Endothelial cell of umbilical vein (primary cell): ENCODE measurements around the gene ZBTB17. TPM values are rescaled to one million over a fixed set of nuclear protein-coding genes. Genes with fewer than 3 reads are reported as not detected.

ENCODE experiments used
- BruUV-seq: library from RNA; stranded (reverse); fragments of 400-500 nt; replicated peaks from 2 replicates; lab custom pipeline; 2021; lab: Mats Ljungman, UMichigan
- CTCF ChIA-PET: fragments of 300-600, 350-600 bp; sonication (Branson Sonifier 250); formaldehyde crosslinking; loops from one replicate; lab custom pipeline; 2021; ENCODE audit warnings: antibody characterized with exemption, inconsistent platforms; lab: Charles Lee
- POLR2A ChIA-PET: fragments of 300-600, 350-600 bp; sonication (Branson Sonifier 250); formaldehyde crosslinking; loops from one replicate; lab custom pipeline; 2021; ENCODE audit warnings: antibody characterized with exemption, inconsistent platforms; lab: Charles Lee
- DNase-seq: peaks from one replicate; pipeline ENCODE4 v3.0.0-alpha.2; 2011; ENCODE audit warnings: low read depth, low spot score
- FAIRE-seq: peaks from 2 replicates; lab custom pipeline; 2011; peaks lifted over from hg19 to GRCh38; lab: Jason Lieb, UNC
- H2AFZ ChIP-seq: 2 replicates; pipeline ENCODE4 v1.6.0; 2012; ENCODE audit warnings: low read depth, low read length, control low read depth, inconsistent platforms
- H3K27ac ChIP-seq: 2 replicates; pipeline ENCODE4 v1.5.1; 2011; ENCODE audit warnings: low read depth, mild to moderate bottlenecking, control low read depth, low read length, moderate library complexity; ENCODE audit not compliant: insufficient read depth
- H3K27me3 ChIP-seq, 2 experiments: 2 replicates each; pipeline versions ENCODE4 v1.6.0 to v1.6.1; 2011; ENCODE audit warnings: low read length in 2 of 2, mixed read lengths in 1 of 2; ENCODE audit not compliant: control insufficient read depth in 2 of 2, insufficient read depth in 2 of 2
- H3K36me3 ChIP-seq, 2 experiments: 2 replicates in 1 of 2; 3 replicates in 1 of 2; pipeline ENCODE4 v1.5.1; 2011; ENCODE audit warnings: low read length in 2 of 2, mild to moderate bottlenecking in 1 of 2, moderate library complexity in 1 of 2; ENCODE audit not compliant: control insufficient read depth in 2 of 2, insufficient read depth in 2 of 2; ENCODE audit errors: extremely low read depth in 1 of 2
- H3K4me1 ChIP-seq: 3 replicates; pipeline ENCODE4 v1.5.1; 2011; ENCODE audit warnings: mild to moderate bottlenecking, low read length; ENCODE audit not compliant: control insufficient read depth, insufficient read depth; ENCODE audit errors: extremely low read depth
- H3K4me2 ChIP-seq: 2 replicates; pipeline ENCODE4 v1.6.1; 2011; ENCODE audit warnings: low read length, control low read depth, mixed read lengths; ENCODE audit not compliant: insufficient read depth
- H3K4me3 ChIP-seq, 3 experiments: fragments of 200-600 bp in 1 of 3; sonication (generic), shearing (Covaris generic) in 1 of 3; replicated peaks in 1 of 3; 2 replicates each; pipeline ENCODE4 v1.5.1; 2011 to 2016; ENCODE audit warnings: control low read depth in 3 of 3, low read length in 3 of 3, mild to moderate bottlenecking in 2 of 3, inconsistent platforms in 1 of 3, low read depth in 1 of 3, moderate library complexity in 1 of 3; ENCODE audit not compliant: insufficient read depth in 1 of 3
- H3K79me2 ChIP-seq: 2 replicates; pipeline ENCODE4 v1.6.0; 2012; ENCODE audit warnings: low read length, inconsistent platforms; ENCODE audit not compliant: control insufficient read depth, insufficient read depth
- H3K9ac ChIP-seq: replicated peaks from 2 replicates; pipeline ENCODE3; 2011; ENCODE audit warnings: low read length, control low read depth; ENCODE audit not compliant: insufficient read depth; ENCODE audit errors: extremely low read depth
- H3K9me1 ChIP-seq: replicated peaks from 3 replicates; pipeline ENCODE4 v1.6.0; 2011; ENCODE audit warnings: mild to moderate bottlenecking, low read length; ENCODE audit not compliant: control insufficient read depth, insufficient read depth; ENCODE audit errors: extremely low read depth
- H3K9me3 ChIP-seq: replicated peaks from 2 replicates; pipeline ENCODE4 v1.5.1; 2012; ENCODE audit warnings: low read length, inconsistent platforms; ENCODE audit not compliant: control insufficient read depth, insufficient read depth
- H4K20me1 ChIP-seq: replicated peaks from 2 replicates; pipeline ENCODE3; 2011; ENCODE audit warnings: mild to moderate bottlenecking, low read length; ENCODE audit not compliant: control insufficient read depth, insufficient read depth; ENCODE audit errors: extremely low read depth
- EZH2 ChIP-seq: IDR thresholded peaks from 2 replicates; pipeline ENCODE4 v1.6.1; 2012; ENCODE audit warnings: borderline replicate concordance, low read depth, mild to moderate bottlenecking, moderate library complexity, low read length, inconsistent platforms; ENCODE audit not compliant: severe bottlenecking
- FOS ChIP-seq: IDR thresholded peaks from 2 replicates; pipeline ENCODE4 v1.6.1; 2011; ENCODE audit warnings: mild to moderate bottlenecking, low read length, moderate library complexity, borderline replicate concordance; ENCODE audit not compliant: insufficient read depth
- GATA2 ChIP-seq: IDR thresholded peaks from 2 replicates; pipeline ENCODE4 v1.7.0; 2011; ENCODE audit warnings: low read depth, mild to moderate bottlenecking, moderate library complexity, mixed read lengths, low read length; ENCODE audit not compliant: insufficient read length, insufficient read depth
- JUN ChIP-seq: IDR thresholded peaks from 2 replicates; pipeline ENCODE4 v1.6.1; 2011; ENCODE audit warnings: borderline replicate concordance, low read depth; ENCODE audit not compliant: insufficient read length, insufficient read depth
- MYC ChIP-seq: IDR thresholded peaks from one replicate; pipeline ENCODE4 v1.6.1; 2011; ENCODE audit warnings: mild to moderate bottlenecking, low read depth, low read length
- POLR2A ChIP-seq: IDR thresholded peaks from 2 replicates; pipeline ENCODE4 v1.6.1; 2012; ENCODE audit warnings: low read depth, mild to moderate bottlenecking, control low read depth, low read length
- POLR2AphosphoS5 ChIP-seq: IDR thresholded peaks from 2 replicates; pipeline ENCODE4 v1.6.1; 2012; ENCODE audit warnings: low read depth, mild to moderate bottlenecking, control low read depth, low read length, moderate library complexity; ENCODE audit not compliant: insufficient read depth
- dilution Hi-C: fragments of 300-500 bp; cut with MboI; formaldehyde crosslinking; loops from one replicate; pipeline ENCODE4 v1.15.0; 2019; ENCODE audit warnings: low sequenced_read_pairs; ENCODE audit not compliant: extremely low pct_ligation_motif_present
- intact Hi-C: fragments of 100-400 bp; cut with micrococcal nuclease; formaldehyde crosslinking; loops from one replicate; pipeline ENCODE4 v1.10.0; 2022
- polyA plus RNA-seq, 4 experiments: library from polyadenylated mRNA; depleted of rRNA in 3 of 4; stranded (reverse) in 3 of 4; unstranded in 1 of 4; fragments of >200 nt; gene quantifications; 2 replicates each; pipeline versions ENCODE4 v1.2.1 to v1.2.3, GENCODE V29; 2011 to 2012; ENCODE audit warnings: missing spikeins in 1 of 4
- total RNA-seq: library from RNA; stranded (reverse); gene quantifications from 2 replicates; pipeline ENCODE4 v1.2.3, GENCODE V29; 2021
- TF ChIP-seq, protein P1 (sequence below): IDR thresholded peaks from 2 replicates; pipeline ENCODE4 v1.6.1; 2011; ENCODE audit not compliant: insufficient read depth, insufficient read length
- TF ChIP-seq, protein P2 (sequence below), 2 donors: IDR thresholded peaks; 1 replicate in 1 of 2; 2 replicates in 1 of 2; pipeline ENCODE4 v1.5.1; 2011; ENCODE audit warnings: low read length in 2 of 2, mild to moderate bottlenecking in 2 of 2, moderate library complexity in 2 of 2, control low read depth in 1 of 2, inconsistent platforms in 1 of 2, low read depth in 1 of 2; ENCODE audit not compliant: insufficient read depth in 1 of 2; ENCODE audit errors: extremely low read depth in 1 of 2

ZBTB17 gene
- total and polyA plus RNA-seq, 2 donors (not counting 3 experiments of a cell fraction or from before 2014, with no cell fraction given): 43.9 to 72.7 TPM

DNA sequence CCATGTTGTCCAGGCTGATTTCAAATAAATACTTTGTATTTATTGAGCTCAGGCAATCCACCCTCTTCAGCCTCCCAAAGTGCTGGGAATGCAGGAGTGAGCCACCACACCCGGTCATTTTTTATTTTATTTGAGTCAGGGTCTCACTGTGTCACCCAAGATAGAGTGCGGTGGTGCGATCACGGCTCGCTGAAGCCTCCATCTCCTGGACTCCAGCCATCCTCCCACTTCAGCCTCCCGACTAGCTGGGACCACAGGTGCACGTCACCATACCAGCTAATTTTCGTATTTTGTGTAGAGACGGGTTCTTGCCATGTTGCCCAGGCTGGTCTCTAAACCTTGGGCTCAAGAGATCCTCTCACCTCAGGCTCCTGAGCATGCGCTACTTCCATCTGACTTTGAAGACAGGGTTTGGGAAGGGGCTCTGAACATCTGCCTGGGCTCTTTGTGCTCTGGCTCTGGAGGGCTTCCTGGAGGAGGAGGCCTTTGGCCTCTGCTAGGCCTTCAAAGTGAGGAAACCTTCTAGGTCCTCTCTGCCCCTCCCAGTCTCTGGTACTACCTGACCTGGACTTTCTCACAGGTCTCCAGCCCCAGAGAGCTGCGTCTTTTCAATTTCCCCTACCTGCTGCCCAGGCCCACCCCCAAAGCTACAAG, 36.2 kb upstream of the ZBTB17 start:
- Histone ChIP-seq H2AFZ (no peak overlapping the region), H3K9me3 (no peaks in the 10 kb centered on the region), H3K9me1 (no peaks in the 10 kb centered on the region), H3K36me3 (no peaks in the 10 kb centered on the region), H3K27ac (no peak overlapping the region), H3K79me2 (no peaks in the 10 kb centered on the region), H3K27me3 (no peaks in the 10 kb centered on the region), H4K20me1 (no peaks in the 10 kb centered on the region), H3K4me3 (no peak overlapping the region), H3K4me2 (no peak overlapping the region), H3K4me1 (peaks cover 4% of the 10 kb centered on the region), H3K9ac (no peak overlapping the region)
- dilution Hi-C loops (no loop called here), intact Hi-C loops (no loop called here)
- ChIA-PET CTCF (interaction anchor here (0.8 to 3.2 kb wide), 2 partner anchors 44 to 61 kb away, joined by 4 to 19 read pairs; partner anchors contain the start of gene FAM131C), POLR2A (no interaction called here)
- DNase-seq (no peak), FAIRE-seq (no peak)
- no TSS peak for BruUV-seq
- TF ChIP-seq POLR2AphosphoS5: no peak
- TF ChIP-seq, protein P1, sequence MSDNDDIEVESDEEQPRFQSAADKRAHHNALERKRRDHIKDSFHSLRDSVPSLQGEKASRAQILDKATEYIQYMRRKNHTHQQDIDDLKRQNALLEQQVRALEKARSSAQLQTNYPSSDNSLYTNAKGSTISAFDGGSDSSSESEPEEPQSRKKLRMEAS: no peak
- TF ChIP-seq GATA2: no peak
- TF ChIP-seq FOS: no peak
- TF ChIP-seq MYC: no peak
- TF ChIP-seq JUN: no peak
- no peak for TF ChIP-seq EZH2
- TF ChIP-seq, protein P2, sequence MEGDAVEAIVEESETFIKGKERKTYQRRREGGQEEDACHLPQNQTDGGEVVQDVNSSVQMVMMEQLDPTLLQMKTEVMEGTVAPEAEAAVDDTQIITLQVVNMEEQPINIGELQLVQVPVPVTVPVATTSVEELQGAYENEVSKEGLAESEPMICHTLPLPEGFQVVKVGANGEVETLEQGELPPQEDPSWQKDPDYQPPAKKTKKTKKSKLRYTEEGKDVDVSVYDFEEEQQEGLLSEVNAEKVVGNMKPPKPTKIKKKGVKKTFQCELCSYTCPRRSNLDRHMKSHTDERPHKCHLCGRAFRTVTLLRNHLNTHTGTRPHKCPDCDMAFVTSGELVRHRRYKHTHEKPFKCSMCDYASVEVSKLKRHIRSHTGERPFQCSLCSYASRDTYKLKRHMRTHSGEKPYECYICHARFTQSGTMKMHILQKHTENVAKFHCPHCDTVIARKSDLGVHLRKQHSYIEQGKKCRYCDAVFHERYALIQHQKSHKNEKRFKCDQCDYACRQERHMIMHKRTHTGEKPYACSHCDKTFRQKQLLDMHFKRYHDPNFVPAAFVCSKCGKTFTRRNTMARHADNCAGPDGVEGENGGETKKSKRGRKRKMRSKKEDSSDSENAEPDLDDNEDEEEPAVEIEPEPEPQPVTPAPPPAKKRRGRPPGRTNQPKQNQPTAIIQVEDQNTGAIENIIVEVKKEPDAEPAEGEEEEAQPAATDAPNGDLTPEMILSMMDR (IDR thresholded peaks at IDR 0.05; ENCODE audit: extremely low read depth in 1 of 2, insufficient read depth in 1 of 2, low read depth in 1 of 2, low read length in 2 of 2): no peak
- no peak for TF ChIP-seq POLR2A
